ENCODE measurements around the gene ASCL2. TPM values are rescaled to one million over a fixed set of nuclear protein-coding genes. Genes with fewer than 3 reads are reported as not detected.

Gene ASCL2
- total RNA-seq, 2 donors from 2014 or later = 3.0 TPM; not detected in 1

DNA sequence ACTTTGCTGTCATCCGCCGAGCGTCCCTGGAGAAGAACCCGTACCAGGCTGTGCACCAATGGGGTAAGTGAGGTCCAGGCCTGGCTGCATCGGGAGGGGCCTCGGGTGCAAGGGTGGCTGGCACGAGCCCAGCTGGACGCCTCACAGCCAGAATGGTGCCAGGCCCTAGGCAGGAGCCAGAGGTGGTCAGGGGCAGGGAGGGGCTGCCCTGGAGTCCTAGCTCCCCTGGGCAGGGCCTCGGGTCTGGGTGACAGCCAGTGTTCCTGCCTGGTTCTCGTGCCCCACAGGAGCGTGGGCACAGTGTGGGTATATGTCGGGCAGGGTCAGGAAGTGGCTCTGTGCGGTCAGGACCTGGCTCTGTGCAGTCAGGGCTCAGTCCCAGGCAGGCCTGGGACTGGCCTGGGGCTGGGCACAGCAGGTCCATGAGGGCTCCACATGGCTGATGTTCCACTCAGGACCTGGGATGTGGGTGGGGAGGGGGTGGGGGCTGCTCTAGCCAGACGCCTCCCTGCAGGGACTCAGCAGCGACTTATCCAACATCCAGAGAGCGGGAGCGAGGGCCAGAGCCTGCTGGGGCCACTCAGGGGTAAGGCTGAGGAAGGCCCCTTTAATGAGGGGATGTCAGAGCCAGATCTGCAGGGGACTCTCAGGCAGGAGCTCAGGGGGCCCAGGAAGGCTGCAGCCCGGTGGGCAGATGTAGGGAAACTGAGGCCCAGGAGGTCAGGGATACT is 32.7 kb upstream of the ASCL2 start:
- peak in 1 of 3 donors; percentile 7 for TF ChIP-seq POLR2A (IDR thresholded peaks at IDR 0.05)
- TF ChIP-seq, protein P1, sequence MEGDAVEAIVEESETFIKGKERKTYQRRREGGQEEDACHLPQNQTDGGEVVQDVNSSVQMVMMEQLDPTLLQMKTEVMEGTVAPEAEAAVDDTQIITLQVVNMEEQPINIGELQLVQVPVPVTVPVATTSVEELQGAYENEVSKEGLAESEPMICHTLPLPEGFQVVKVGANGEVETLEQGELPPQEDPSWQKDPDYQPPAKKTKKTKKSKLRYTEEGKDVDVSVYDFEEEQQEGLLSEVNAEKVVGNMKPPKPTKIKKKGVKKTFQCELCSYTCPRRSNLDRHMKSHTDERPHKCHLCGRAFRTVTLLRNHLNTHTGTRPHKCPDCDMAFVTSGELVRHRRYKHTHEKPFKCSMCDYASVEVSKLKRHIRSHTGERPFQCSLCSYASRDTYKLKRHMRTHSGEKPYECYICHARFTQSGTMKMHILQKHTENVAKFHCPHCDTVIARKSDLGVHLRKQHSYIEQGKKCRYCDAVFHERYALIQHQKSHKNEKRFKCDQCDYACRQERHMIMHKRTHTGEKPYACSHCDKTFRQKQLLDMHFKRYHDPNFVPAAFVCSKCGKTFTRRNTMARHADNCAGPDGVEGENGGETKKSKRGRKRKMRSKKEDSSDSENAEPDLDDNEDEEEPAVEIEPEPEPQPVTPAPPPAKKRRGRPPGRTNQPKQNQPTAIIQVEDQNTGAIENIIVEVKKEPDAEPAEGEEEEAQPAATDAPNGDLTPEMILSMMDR (IDR thresholded peaks at IDR 0.05) = no peak
- Histone ChIP-seq H3K27me3 (no peaks in the 10 kb centered on the region), H3K27ac (peak overlapping the region in 3 of 4 donors; percentile 43 to 51 (median 51)), H3K9me3 (no peaks in the 10 kb centered on the region), H3K4me1 (peaks cover 32% of the 10 kb centered on the region), H3K36me3 (replicated peaks in 1 of 2; ENCODE audit: insufficient read depth in 1 of 2, low read depth in 2 of 2) (no peaks in the 10 kb centered on the region), H3K4me3 (no peak overlapping the region)
- peak; percentile 53 for ATAC-seq
- intact Hi-C loops (cut with DNase I) = loop anchor here (5.0 to 10.0 kb wide), 2 partner anchors 106 to 222 kb away; no protein-coding TSS in a partner anchor
- WGBS, 2 donors = 39% methylated on average over 17 of the region's 18 CpGs; no CpG with 5 or more reads in 1 of the 2 donors
- DNase-seq = peak; percentile 49 to 66 (median 62)

DNA sequence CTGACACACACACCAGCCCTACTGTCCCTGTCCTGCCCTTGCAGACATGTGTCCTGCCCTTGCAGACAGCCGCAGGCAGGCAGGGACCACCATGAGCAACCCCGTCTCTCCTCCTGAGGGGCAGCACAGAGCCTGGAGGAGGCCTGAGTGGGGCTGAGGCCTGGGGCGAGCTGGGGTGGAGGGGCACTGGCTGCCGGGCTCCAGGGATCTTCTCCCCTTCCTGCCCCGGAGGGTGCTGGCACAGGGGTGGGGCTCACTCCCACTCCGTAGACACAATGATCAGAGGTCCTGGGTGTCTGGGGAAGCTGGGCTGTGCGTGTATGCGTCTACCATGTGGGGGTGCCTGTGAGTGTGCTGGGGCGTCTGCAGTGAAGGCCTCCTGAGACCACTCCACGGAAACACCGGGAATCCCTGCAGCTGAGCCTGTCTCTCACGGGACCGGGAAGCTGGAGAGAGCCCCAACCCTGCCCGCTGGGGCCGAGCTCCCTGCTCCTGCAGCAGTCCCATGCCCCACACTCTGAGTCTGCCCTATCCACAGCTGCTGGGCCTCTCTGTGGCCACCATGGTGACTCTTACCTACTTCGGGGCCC is 32.0 kb upstream of the ASCL2 start:
- intact Hi-C loops (cut with DNase I) = loop anchor here (5.0 to 10.0 kb wide), 2 partner anchors 105 to 222 kb away; no protein-coding TSS in a partner anchor
- Histone ChIP-seq H3K27me3 (no peaks in the 10 kb centered on the region), H3K9me3 (no peaks in the 10 kb centered on the region), H3K36me3 (replicated peaks in 1 of 2; ENCODE audit: insufficient read depth in 1 of 2, low read depth in 2 of 2) (no peaks in the 10 kb centered on the region), H3K4me1 (peaks cover 32% of the 10 kb centered on the region), H3K4me3 (no peak overlapping the region), H3K27ac (peak overlapping the region in 3 of 4 donors; percentile 43 to 51 (median 51))
- ATAC-seq = peak; percentile 10
- DNase-seq = no peak
- TF ChIP-seq POLR2A (IDR thresholded peaks at IDR 0.05) = no peak
- WGBS, 2 donors = 41 to 61% methylated on average over 13 to 15 of the region's 16 CpGs

DNA sequence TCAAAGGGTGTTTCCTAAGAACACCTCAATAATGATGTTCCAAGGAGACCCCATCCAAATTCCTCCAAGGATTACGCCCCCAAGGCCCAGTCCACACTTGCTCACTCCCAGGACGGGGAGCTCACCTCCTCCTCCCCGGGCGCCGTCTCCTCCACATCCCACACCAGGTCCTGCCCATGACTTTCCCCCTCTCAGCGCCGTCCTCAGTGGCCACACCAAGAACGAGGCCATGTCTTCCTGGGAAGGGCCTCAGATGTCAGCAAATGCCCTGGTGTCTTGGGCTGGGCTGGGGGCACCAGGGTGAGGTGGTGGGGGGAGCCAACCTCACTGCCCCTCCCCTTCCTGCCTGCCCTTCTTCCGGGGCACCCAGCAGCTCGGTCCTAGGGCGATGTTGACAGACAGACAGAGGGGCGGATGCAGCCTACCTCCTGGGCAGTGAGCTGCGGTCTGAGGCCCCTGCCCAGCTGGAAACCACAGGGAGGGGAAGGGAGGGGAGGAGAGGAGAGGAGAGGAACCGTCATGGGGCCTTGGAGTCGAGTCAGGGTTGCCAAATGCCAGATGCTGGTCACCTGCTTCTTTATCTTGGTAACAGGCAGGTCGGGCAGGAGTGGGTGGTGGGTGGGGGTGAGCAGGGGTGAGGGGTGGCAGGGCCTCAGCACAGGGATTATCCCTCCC is 31.4 kb upstream of the ASCL2 start, which contains the start of the genes C11orf21 and TSPAN32:
C11orf21 (minus strand) TSS at position 288 of the 675 bp plus-strand sequence; CDS start at position 178, 110 bp downstream.
TSPAN32 (plus strand) TSS at position 383 of the 675 bp plus-strand sequence; CDS start at position 520, 137 bp downstream.
- no peak for ATAC-seq
- peak in 2 of 4 donors; percentile 25 to 64 for DNase-seq
- no peaks in the 10 kb centered on the region for H3K27me3 ChIP-seq
- WGBS, 2 donors = 56 to 58% methylated on average over 11 to 16 of the region's 16 CpGs
- H3K36me3 ChIP-seq (replicated peaks in 1 of 2; ENCODE audit: insufficient read depth in 1 of 2, low read depth in 2 of 2) = no peaks in the 10 kb centered on the region
- intact Hi-C loops (cut with DNase I) = loop anchor here (5.0 to 10.0 kb wide), 2 partner anchors 104 to 223 kb away; no protein-coding TSS in a partner anchor
- peak within 1 kb of the TSS in 3 of 4 donors; percentile 43 to 51 (median 51) for H3K27ac ChIP-seq
- TF ChIP-seq, protein P1 (IDR thresholded peaks at IDR 0.05) = no peak
- no peak for TF ChIP-seq POLR2A (IDR thresholded peaks at IDR 0.05)
- H3K4me1 ChIP-seq = peaks cover 32% of the 10 kb centered on the region
- H3K4me3 ChIP-seq = no peak within 1 kb of the TSS
- H3K9me3 ChIP-seq = no peaks in the 10 kb centered on the region

DNA sequence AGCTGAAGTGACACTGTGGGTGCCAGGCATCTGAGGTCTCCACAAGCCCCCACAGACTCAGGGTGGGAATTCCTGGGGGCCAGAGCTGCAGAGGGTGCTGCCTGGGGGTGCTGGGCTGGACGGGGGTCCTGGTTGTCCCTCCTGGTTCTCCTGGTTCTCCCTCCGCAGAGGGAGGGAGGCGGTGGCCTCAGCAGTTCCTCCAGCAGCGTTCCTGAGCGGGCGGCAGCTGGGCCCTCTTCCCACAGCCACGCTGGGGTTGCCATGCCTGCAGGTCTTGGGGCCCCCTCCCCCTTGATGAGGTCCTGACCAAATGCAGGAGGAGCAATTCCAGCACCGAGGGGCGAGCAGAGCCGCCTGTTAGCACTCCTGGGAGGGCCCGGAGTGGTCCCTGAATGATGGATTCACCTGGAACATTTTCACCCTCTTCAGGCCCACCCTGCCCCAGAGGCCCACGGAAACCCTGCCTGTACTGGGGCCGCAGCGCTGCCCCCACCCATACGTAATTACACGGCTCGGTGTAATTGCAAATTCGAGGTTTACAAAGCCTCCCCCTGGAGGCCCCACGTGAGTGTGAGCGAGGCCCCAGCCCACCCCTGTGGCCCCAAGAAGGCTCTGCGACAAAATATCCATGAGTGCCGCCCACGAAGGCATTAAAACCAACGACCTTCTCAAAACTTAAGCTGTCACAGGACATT is 30.7 kb upstream of the ASCL2 start:
- Histone ChIP-seq H3K27me3 (no peaks in the 10 kb centered on the region), H3K27ac (no peak overlapping the region), H3K9me3 (no peaks in the 10 kb centered on the region), H3K4me3 (no peak overlapping the region), H3K36me3 (replicated peaks in 1 of 2; ENCODE audit: insufficient read depth in 1 of 2, low read depth in 2 of 2) (no peaks in the 10 kb centered on the region), H3K4me1 (peaks cover 32% of the 10 kb centered on the region)
- intact Hi-C loops (cut with DNase I) = loop anchor here (5.0 to 10.0 kb wide), 2 partner anchors 104 to 224 kb away; no protein-coding TSS in a partner anchor
- DNase-seq (no peak), ATAC-seq (no peak)
- TF ChIP-seq, protein P1 (IDR thresholded peaks at IDR 0.05) = no peak
- TF ChIP-seq POLR2A (IDR thresholded peaks at IDR 0.05) = no peak
- 59 to 77% methylated on average over 7 to 24 of the region's 24 CpGs for WGBS, 2 donors
